Measurements from ENCODE around the gene PRMT1. TPM values are rescaled to one million over a fixed set of nuclear protein-coding genes. Genes with fewer than 3 reads are reported as not detected.

Gene PRMT1
- total RNA-seq, 1 experiment from 2014 or later = 219 TPM

DNA sequence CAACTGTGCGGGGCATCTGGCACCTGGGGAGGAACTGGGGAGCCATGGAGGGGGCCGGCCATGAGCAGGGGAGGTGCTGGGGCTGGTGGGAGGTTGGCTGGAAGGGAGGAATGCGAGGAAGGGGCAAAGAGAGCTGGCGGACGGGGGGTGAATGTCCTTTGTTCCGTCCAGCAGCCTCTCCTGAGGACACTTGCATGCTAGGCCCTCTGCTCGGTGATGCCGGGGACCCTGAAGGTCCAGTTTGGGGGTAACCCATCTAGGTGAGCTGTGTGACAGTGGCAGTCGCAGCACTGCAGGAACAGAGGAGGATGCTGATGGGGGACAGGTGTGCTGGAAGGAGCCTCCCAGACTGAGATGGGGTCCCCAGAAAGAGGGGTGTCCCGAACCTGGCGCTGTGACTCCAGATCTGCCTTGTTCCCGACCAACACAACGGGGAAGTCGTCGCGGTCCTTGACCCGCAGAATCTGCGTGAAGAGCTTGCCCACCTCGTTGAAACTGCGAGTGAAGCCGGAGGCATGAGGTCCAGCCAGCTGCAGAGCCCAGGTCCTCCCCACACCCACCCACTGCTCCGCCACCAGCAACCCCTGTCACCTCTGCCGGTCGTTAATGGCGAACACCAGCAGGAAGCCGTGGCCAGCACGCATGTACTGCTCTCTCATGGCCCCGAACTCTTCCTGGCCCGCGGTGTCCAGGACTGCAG lies 40.7 kb upstream of the PRMT1 start:
- H3K9me3 ChIP-seq (ENCODE audit: control insufficient read depth, insufficient read depth, low read depth, low read length) = no peaks in the 10 kb centered on the region
- BruUV-seq (replicated peaks) = no TSS peak

DNA sequence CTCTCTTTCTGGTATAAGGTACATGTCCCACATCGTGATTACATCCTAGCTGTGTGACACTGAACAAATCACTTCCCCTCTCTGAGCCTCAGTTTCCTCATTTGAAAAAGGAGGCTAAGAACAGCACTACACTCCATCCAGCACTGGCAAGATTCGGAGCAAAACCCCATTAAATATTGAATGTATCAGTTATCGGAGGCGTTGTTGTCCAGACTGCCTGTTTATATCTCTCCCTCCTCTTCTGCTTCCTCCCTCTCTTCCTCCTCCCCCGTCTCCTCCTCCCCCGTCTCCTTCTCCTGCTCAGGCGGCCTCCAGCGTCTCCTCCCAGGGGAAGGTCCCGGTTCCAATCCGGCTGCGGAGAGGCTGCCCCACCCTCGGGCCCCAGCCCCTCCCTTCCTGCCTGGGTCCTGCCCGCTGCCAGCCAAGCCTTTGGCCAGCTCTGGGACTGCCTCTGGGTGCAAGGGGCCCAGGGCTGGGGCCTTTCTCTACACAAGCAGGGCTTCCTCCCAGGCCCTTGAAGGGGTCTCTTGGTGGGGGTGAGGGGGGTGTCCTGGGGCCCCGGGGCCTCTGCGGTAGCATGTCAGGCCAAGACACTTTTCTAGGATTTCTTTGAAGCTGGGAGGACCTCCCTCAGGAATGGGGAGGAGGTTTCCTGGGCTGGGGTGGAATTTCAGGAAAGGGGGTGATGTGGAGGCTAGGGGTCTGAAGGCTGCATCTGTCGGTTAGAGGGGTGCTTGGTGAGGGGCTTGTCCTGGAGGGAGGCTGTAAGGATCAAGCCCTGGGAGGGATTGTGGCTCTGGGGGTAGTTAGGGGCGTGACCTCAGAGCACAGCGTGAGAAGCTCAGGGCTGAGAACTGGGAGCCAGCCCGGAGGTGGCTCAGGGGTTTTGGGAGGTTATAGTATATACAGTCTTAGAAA lies 39.0 kb upstream of the PRMT1 start:
- H3K9me3 ChIP-seq (ENCODE audit: control insufficient read depth, insufficient read depth, low read depth, low read length) = no peaks in the 10 kb centered on the region
- CTCF ChIA-PET = no interaction called here
- DNase-seq (ENCODE audit: low read depth, low spot score) (no peak), ATAC-seq (peak; percentile 55)
- POLR2A ChIA-PET = interaction anchor here (0.7 kb wide), 1 partner anchor 129 kb away, joined by 7 read pairs; no protein-coding TSS in a partner anchor
- in situ Hi-C loops (cut with HindIII; ENCODE audit: low pct_unique_long_range_greater_than_20kb, low sequenced_read_pairs) = no loop called here
- BruUV-seq (replicated peaks) = no TSS peak
- H3K27me3 ChIP-seq (ENCODE audit: control insufficient read depth, insufficient read depth, low read length) = no peaks in the 10 kb centered on the region
- H3K4me1 ChIP-seq (ENCODE audit: control insufficient read depth, insufficient read depth, low read length) = peaks cover 8% of the 10 kb centered on the region
- peaks cover 4% of the 10 kb centered on the region; the same call in 1 of the 2 replicates for H3K36me3 ChIP-seq (ENCODE audit: control insufficient read depth, insufficient read depth, low read length)
- intact Hi-C loops (cut with micrococcal nuclease; ENCODE audit: unreplicated experiment) = no loop called here
- no peak for TF ChIP-seq TCF7L2 (IDR thresholded peaks at IDR 0.05; ENCODE audit: low read depth, low read length)
- TF ChIP-seq, protein P1, sequence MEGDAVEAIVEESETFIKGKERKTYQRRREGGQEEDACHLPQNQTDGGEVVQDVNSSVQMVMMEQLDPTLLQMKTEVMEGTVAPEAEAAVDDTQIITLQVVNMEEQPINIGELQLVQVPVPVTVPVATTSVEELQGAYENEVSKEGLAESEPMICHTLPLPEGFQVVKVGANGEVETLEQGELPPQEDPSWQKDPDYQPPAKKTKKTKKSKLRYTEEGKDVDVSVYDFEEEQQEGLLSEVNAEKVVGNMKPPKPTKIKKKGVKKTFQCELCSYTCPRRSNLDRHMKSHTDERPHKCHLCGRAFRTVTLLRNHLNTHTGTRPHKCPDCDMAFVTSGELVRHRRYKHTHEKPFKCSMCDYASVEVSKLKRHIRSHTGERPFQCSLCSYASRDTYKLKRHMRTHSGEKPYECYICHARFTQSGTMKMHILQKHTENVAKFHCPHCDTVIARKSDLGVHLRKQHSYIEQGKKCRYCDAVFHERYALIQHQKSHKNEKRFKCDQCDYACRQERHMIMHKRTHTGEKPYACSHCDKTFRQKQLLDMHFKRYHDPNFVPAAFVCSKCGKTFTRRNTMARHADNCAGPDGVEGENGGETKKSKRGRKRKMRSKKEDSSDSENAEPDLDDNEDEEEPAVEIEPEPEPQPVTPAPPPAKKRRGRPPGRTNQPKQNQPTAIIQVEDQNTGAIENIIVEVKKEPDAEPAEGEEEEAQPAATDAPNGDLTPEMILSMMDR (IDR thresholded peaks at IDR 0.05) = no peak
- TF ChIP-seq, protein P2, sequence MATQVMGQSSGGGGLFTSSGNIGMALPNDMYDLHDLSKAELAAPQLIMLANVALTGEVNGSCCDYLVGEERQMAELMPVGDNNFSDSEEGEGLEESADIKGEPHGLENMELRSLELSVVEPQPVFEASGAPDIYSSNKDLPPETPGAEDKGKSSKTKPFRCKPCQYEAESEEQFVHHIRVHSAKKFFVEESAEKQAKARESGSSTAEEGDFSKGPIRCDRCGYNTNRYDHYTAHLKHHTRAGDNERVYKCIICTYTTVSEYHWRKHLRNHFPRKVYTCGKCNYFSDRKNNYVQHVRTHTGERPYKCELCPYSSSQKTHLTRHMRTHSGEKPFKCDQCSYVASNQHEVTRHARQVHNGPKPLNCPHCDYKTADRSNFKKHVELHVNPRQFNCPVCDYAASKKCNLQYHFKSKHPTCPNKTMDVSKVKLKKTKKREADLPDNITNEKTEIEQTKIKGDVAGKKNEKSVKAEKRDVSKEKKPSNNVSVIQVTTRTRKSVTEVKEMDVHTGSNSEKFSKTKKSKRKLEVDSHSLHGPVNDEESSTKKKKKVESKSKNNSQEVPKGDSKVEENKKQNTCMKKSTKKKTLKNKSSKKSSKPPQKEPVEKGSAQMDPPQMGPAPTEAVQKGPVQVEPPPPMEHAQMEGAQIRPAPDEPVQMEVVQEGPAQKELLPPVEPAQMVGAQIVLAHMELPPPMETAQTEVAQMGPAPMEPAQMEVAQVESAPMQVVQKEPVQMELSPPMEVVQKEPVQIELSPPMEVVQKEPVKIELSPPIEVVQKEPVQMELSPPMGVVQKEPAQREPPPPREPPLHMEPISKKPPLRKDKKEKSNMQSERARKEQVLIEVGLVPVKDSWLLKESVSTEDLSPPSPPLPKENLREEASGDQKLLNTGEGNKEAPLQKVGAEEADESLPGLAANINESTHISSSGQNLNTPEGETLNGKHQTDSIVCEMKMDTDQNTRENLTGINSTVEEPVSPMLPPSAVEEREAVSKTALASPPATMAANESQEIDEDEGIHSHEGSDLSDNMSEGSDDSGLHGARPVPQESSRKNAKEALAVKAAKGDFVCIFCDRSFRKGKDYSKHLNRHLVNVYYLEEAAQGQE (IDR thresholded peaks at IDR 0.05; ENCODE audit: insufficient read depth in 1 of 2, low read depth in 2 of 2, low read length in 1 of 2) = no peak
- H3K27ac ChIP-seq (ENCODE audit: low read length) = peak overlapping the region; percentile 93
- peak overlapping the region; percentile 48 to 80 for H3K4me3 ChIP-seq (ENCODE audit: low read depth in 2 of 2, low read length in 2 of 2)

More for the DNA sequence above, 40.7 kb upstream of the PRMT1 start:
- CTCF ChIA-PET = no interaction called here
- H3K36me3 ChIP-seq (ENCODE audit: control insufficient read depth, insufficient read depth, low read length) = no peaks in the 10 kb centered on the region
- no peak overlapping the region for H3K4me3 ChIP-seq (ENCODE audit: low read depth in 2 of 2, low read length in 2 of 2)
- in situ Hi-C loops (cut with HindIII; ENCODE audit: low pct_unique_long_range_greater_than_20kb, low sequenced_read_pairs) (no loop called here), intact Hi-C loops (cut with micrococcal nuclease; ENCODE audit: unreplicated experiment) (no loop called here)
- ATAC-seq (no peak), DNase-seq (ENCODE audit: low read depth, low spot score) (no peak)
- no peaks in the 10 kb centered on the region for H3K27me3 ChIP-seq (ENCODE audit: control insufficient read depth, insufficient read depth, low read length)
- H3K4me1 ChIP-seq (ENCODE audit: control insufficient read depth, insufficient read depth, low read length) = peaks cover 3% of the 10 kb centered on the region; the same call in 1 of the 2 replicates
- POLR2A ChIA-PET = interaction anchor here (0.5 kb wide), 1 partner anchor 43 kb away, joined by 4 read pairs; no protein-coding TSS in a partner anchor
- H3K27ac ChIP-seq (ENCODE audit: low read length) = peak overlapping the region; percentile 18; the same call in 1 of the 2 replicates
- TF ChIP-seq TCF7L2 (IDR thresholded peaks at IDR 0.05; ENCODE audit: low read depth, low read length) (no peak), POLR2AphosphoS5 (IDR thresholded peaks at IDR 0.05; ENCODE audit: low read depth, low read length) (no peak)
